Measurements from ENCODE around the gene RPUSD1. TPM values are rescaled to one million over a fixed set of nuclear protein-coding genes. Genes with fewer than 3 reads are reported as not detected.

The RPUSD1 gene
- total RNA-seq, 1 donor from 2014 or later, result 27.4 TPM

DNA sequence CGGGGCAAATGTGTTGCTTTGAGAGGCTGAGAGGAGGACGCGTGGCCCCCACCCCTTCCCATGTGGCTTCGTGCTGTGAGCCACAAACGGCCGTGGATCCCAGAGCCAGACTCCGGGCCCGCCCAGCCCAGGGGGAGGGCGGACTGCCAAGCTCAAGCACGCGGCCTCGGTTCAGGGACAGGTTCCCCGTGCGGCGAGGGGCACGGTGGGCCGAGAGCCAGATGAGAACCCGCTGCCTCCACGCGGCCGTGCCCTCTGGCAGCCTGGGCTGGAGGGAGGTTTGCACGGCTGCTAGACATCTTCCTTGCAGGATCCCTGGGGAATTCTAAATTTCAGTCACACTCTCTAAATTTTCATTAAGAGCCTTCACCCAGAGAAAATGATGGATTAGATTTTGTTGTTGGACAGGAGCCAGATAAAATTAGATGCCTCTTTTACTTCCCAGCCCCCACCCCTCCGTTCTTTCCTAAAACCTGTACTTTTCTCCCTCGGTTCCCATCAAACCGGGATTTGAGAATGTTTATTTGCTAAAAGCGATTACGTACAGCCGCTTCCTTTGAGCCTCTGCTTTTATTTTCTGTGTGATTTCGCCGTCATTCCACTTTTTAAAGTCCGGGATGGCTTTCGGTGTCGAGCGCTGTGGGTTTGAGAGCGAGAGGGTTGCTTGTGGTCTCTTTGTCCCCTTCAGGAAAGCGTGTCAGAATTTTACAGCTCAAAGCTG, 37.3 kb upstream of the RPUSD1 start:
- no peak for FAIRE-seq
- no peak for DNase-seq (ENCODE audit: low read depth)
- no peaks in the 10 kb centered on the region for H3K36me3 ChIP-seq (ENCODE audit: control insufficient read depth, insufficient read depth, low read length)
- TF ChIP-seq, protein P1, sequence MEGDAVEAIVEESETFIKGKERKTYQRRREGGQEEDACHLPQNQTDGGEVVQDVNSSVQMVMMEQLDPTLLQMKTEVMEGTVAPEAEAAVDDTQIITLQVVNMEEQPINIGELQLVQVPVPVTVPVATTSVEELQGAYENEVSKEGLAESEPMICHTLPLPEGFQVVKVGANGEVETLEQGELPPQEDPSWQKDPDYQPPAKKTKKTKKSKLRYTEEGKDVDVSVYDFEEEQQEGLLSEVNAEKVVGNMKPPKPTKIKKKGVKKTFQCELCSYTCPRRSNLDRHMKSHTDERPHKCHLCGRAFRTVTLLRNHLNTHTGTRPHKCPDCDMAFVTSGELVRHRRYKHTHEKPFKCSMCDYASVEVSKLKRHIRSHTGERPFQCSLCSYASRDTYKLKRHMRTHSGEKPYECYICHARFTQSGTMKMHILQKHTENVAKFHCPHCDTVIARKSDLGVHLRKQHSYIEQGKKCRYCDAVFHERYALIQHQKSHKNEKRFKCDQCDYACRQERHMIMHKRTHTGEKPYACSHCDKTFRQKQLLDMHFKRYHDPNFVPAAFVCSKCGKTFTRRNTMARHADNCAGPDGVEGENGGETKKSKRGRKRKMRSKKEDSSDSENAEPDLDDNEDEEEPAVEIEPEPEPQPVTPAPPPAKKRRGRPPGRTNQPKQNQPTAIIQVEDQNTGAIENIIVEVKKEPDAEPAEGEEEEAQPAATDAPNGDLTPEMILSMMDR (IDR thresholded peaks at IDR 0.05; ENCODE audit: insufficient read depth, low read length, severe bottlenecking), result no peak
- H3K27me3 ChIP-seq (ENCODE audit: control insufficient read depth, insufficient read depth, low read length), result no peaks in the 10 kb centered on the region
- H3K4me3 ChIP-seq (ENCODE audit: low read depth, low read length), result no peak overlapping the region

DNA sequence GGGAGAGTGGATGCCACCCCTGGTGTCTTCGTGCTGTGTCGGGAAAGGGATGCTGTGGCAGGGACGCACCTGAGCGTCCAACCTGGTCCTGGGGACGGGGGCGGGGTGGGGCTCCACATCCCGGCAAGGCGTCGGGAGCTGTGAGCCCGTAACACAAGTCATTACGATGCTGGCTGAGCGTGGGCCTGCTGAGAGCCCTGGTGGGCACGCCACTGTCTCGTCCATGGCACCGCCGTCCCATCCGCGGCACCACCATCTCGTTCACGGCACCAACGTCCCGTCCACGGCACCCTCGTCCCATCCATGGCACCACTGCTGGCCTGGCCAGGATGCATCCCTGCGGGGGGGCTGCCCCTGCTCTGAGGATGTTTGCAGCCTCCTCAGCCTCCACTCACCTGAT, 36.4 kb upstream of the RPUSD1 start:
- H3K27me3 ChIP-seq (ENCODE audit: control insufficient read depth, insufficient read depth, low read length), result no peaks in the 10 kb centered on the region
- no peaks in the 10 kb centered on the region for H3K36me3 ChIP-seq (ENCODE audit: control insufficient read depth, insufficient read depth, low read length)
- DNase-seq (ENCODE audit: low read depth), result no peak
- no peak overlapping the region for H3K4me3 ChIP-seq (ENCODE audit: low read depth, low read length)
- no peak for FAIRE-seq
- TF ChIP-seq, protein P1 (IDR thresholded peaks at IDR 0.05; ENCODE audit: insufficient read depth, low read length, severe bottlenecking), result no peak

DNA sequence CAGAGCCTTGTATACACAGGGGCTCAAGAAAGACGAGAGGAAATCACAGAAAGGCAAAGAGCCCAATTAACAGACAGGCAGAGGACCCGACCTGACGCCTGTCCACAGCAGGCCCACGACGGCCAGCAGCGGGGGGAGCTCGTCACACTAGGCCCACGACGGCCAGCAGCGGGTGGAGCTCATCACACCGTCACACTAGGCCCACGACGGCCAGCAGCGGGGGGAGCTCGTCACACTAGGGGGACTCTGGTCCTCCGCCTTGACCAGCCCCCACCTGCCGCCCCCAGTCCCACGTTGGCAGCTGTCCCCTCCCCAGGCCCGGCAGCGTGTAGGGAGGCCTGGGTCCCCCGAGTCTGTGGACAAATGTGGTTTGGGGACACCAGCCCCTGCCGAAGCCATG, 36.0 kb upstream of the RPUSD1 start:
- H3K36me3 ChIP-seq (ENCODE audit: control insufficient read depth, insufficient read depth, low read length), result no peaks in the 10 kb centered on the region
- TF ChIP-seq, protein P1 (IDR thresholded peaks at IDR 0.05; ENCODE audit: insufficient read depth, low read length, severe bottlenecking), result no peak
- no peaks in the 10 kb centered on the region for H3K27me3 ChIP-seq (ENCODE audit: control insufficient read depth, insufficient read depth, low read length)
- H3K4me3 ChIP-seq (ENCODE audit: low read depth, low read length), result no peak overlapping the region
- no peak for FAIRE-seq
- no peak for DNase-seq (ENCODE audit: low read depth)

DNA sequence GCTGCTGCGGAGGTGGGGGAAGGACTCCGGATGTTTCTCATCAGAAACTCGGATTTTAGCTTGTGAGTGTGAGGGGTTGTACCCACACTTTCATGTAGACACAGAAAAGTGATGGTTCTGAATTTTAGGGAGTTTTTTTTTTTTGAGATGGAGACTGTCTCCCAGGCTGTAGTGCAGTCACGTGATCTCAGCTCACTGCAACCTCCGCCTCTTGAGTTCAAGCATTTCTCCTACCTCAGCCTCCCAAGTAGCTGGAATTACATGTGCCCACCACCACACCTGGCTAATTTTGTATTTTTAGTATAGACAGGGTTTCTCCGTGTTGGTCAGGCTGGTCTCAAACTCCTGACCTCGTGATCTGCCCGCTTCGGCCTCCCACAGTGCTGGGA, 34.7 kb upstream of the RPUSD1 start:
- Histone ChIP-seq H3K27me3 (ENCODE audit: control insufficient read depth, insufficient read depth, low read length) (no peaks in the 10 kb centered on the region), H3K36me3 (ENCODE audit: control insufficient read depth, insufficient read depth, low read length) (no peaks in the 10 kb centered on the region), H3K4me3 (ENCODE audit: low read depth, low read length) (no peak overlapping the region)
- TF ChIP-seq, protein P1 (IDR thresholded peaks at IDR 0.05; ENCODE audit: insufficient read depth, low read length, severe bottlenecking), result no peak
- DNase-seq (ENCODE audit: low read depth), result no peak
- no peak for FAIRE-seq

DNA sequence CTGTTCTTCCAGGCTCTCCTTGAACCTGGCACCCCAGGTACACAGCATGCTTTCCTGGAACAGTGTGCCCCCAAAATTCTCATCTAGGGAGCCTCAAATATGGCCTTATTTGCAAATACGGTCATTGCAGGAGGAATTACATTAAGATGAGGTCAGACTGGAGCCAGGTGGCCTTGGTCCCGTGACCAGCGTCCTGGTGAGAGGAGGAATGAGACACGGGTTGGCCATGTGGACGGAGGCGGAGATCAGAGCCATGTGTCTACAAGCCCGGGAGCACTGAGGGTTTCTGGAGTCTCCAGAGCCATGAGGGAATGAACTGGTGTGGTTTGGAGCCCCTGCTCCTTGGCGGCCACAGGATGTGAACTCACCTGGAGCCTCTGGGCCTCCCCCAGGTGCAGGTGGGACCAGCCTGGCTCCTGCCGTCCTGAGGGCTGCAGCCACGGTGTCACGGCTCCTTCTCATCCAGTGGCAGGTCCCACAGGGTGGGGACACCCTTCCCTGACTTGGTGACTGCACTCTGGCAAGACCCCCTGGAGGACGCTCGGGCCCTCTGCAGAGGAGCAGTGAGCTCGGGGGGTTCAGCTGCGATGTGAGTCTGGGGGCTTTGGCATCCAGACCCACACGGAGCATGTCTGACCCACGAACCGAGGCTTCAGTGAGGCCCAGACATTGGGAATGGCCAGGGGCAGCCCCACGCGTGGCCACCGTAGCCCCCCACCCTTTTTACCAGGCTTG, 34.2 kb upstream of the RPUSD1 start:
- Histone ChIP-seq H3K4me3 (ENCODE audit: low read depth, low read length) (no peak overlapping the region), H3K27me3 (ENCODE audit: control insufficient read depth, insufficient read depth, low read length) (no peaks in the 10 kb centered on the region), H3K36me3 (ENCODE audit: control insufficient read depth, insufficient read depth, low read length) (no peaks in the 10 kb centered on the region)
- FAIRE-seq (no peak), DNase-seq (ENCODE audit: low read depth) (no peak)
- TF ChIP-seq, protein P1 (IDR thresholded peaks at IDR 0.05; ENCODE audit: insufficient read depth, low read length, severe bottlenecking), result no peak

Measured in bronchial epithelial cell (primary cell).